Fibroblast of pulmonary artery (primary cell): ENCODE data around the gene GDAP1L1.

Source experiments
- DNase-seq: peaks from one replicate; pipeline ENCODE4 v3.0.0-alpha.2; 2010; ENCODE audit warnings: low read depth
- H3K4me3 ChIP-seq: replicated peaks from 2 replicates; pipeline ENCODE4 v1.5.1; 2011; ENCODE audit warnings: low read depth, mild to moderate bottlenecking, control low read depth, low read length, moderate library complexity
- CTCF ChIP-seq: IDR thresholded peaks from 2 replicates; pipeline ENCODE4 v1.5.1; 2011; ENCODE audit warnings: mild to moderate bottlenecking, control low read depth, low read length, inconsistent platforms; ENCODE audit errors: missing control alignments

Gene GDAP1L1

GRCh38 chr20:44253528-44253927 is 6.4 kb downstream of the GDAP1L1 start:
- DNase-seq, result no peak
- TF ChIP-seq CTCF, result peak; percentile 10
- H3K4me3 ChIP-seq, result no peak overlapping the region

- no peak for DNase-seq
- TF ChIP-seq CTCF, result no peak
- H3K4me3 ChIP-seq, result no peak overlapping the region
Measured at GRCh38 chr20:44254073-44254472, 7.0 kb downstream of the GDAP1L1 start.

GRCh38 chr20:44255942-44256341 is 8.8 kb downstream of the GDAP1L1 start:
- no peak overlapping the region for H3K4me3 ChIP-seq
- no peak for TF ChIP-seq CTCF
- DNase-seq, result no peak

GRCh38 chr20:44256961-44257360 is 9.9 kb downstream of the GDAP1L1 start:
- DNase-seq, result no peak
- no peak overlapping the region for H3K4me3 ChIP-seq
- TF ChIP-seq CTCF, result no peak

- DNase-seq, result no peak
- H3K4me3 ChIP-seq, result no peak overlapping the region
- TF ChIP-seq CTCF, result no peak
Measured at GRCh38 chr20:44258226-44258890, 11.2 kb downstream of the GDAP1L1 start.

GRCh38 chr20:44264287-44264686 is 17.2 kb downstream of the GDAP1L1 start:
- peak; percentile 3 for DNase-seq
- TF ChIP-seq CTCF, result no peak
- H3K4me3 ChIP-seq, result no peak overlapping the region

GRCh38 chr20:44268802-44269201 is 21.7 kb downstream of the GDAP1L1 start:
- TF ChIP-seq CTCF, result no peak
- no peak overlapping the region for H3K4me3 ChIP-seq
- no peak for DNase-seq
